Measurements from ENCODE around the gene DYNC2H1. TPM values are rescaled to one million over a fixed set of nuclear protein-coding genes. Genes with fewer than 3 reads are reported as not detected.

Gene DYNC2H1
- total RNA-seq, 2 experiments from 2014 or later = 1.4 to 1.9 TPM

DNA sequence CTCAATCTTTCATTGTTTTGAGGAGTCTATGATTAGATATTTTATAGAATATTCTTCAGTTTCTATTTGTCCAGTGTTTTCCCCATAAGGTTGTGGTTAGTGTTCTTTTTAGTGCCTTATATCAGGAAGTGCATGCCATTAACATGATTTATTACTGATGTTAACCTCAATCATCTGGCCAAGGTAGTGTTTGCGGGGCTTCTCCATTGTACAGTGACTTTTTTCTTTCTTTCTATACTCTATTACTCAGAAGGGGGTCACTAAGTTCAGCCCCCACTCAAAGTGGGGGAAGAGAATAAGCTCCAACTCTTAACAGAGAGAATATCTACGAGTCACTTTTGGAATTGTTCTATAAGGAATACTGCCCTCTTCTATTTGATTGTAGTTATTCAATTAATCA, 415.8 kb downstream of the DYNC2H1 start:
- Mint-ChIP-seq H3K4me3 (no peak overlapping the region), H3K27ac (no peak overlapping the region), H3K27me3 (no peaks in the 10 kb centered on the region), H3K9me3 (ENCODE audit: low read depth) (no peaks in the 10 kb centered on the region), H3K36me3 (ENCODE audit: low read depth) (no peaks in the 10 kb centered on the region), H3K4me1 (no peaks in the 10 kb centered on the region)
- intact Hi-C loops (cut with DNase I, micrococcal nuclease) = no loop called here
- ATAC-seq = no peak
- CTCF ChIA-PET = interaction anchor here (0.6 kb wide), 1 partner anchor 27 kb away, joined by 4 read pairs; no protein-coding TSS in a partner anchor
- no peak for DNase-seq
- POLR2A ChIA-PET = no interaction called here

DNA sequence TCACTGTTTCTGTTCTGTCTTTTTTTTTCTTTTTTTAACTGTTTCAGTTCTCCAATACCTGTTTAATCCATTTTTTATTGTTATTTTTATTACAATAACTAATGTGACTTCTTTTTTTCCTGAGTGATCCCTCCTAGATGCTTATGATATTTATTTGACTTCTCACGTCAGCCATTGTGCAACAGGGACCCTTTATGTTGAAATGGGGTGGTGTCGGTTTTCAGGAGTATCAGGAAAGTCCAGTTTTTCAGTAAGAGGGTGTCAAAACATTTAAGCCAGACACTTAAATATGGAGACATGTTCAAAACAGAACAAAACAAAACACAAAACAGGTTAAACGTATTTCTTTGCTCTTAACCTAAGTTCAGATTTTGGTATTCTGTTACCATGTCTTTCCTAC, 418.8 kb downstream of the DYNC2H1 start:
- Mint-ChIP-seq H3K4me3 (no peak overlapping the region), H3K9me3 (ENCODE audit: low read depth) (no peaks in the 10 kb centered on the region), H3K36me3 (ENCODE audit: low read depth) (no peaks in the 10 kb centered on the region), H3K4me1 (no peaks in the 10 kb centered on the region), H3K27me3 (peaks cover 6% of the 10 kb centered on the region), H3K27ac (no peak overlapping the region)
- ChIA-PET POLR2A (no interaction called here), CTCF (no interaction called here)
- ATAC-seq (no peak), DNase-seq (no peak)
- intact Hi-C loops (cut with DNase I, micrococcal nuclease) = no loop called here

DNA sequence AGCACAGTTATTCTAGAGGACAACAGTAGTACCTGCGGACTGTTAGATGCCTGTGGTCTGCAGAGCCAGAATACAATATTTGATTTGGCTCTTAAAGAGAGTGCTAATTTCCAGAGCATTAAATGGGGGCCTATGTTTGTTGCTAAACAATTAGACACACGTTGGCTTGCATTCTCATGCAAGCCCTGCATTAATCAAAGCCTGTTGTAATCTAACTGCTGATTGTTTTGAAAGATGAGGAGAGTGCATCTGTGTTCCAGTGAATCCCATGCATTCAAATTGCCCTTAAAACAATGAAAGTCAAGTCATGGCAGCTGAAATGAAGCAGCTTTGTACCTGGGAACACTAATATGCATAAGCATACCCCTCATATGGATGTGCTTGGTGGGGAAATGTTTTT, 419.4 kb downstream of the DYNC2H1 start:
- Mint-ChIP-seq H3K27me3 (peaks cover 8% of the 10 kb centered on the region), H3K36me3 (ENCODE audit: low read depth) (no peaks in the 10 kb centered on the region), H3K4me1 (no peaks in the 10 kb centered on the region), H3K4me3 (no peak overlapping the region), H3K9me3 (ENCODE audit: low read depth) (no peaks in the 10 kb centered on the region), H3K27ac (no peak overlapping the region)
- ATAC-seq = no peak
- ChIA-PET POLR2A (no interaction called here), CTCF (no interaction called here)
- intact Hi-C loops (cut with DNase I, micrococcal nuclease) = no loop called here
- DNase-seq = no peak

DNA sequence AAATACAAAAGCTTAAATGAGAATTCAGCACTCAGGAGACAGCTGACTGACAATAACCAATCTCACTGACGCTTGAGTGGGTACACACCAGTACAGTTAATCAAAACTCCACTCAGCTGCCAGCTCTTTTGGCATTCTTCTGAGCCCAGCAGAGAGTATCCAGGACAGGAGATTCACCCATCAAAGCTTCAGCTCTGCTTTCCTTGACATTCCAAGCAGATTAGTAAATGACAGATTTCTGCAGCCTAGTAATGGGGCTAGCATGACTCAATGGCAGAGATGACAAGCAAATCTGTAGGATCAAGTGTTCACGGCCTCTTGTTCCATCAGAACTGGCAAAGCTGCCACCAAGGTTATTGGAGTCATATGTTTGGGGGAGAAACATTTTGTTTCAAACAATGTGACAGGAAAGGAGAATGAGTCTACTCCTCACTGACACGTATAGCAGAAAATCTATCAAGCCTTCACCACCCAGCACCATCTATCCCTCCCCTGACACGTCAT, 420.0 kb downstream of the DYNC2H1 start:
- no peaks in the 10 kb centered on the region for H3K36me3 Mint-ChIP-seq (ENCODE audit: low read depth)
- H3K27ac Mint-ChIP-seq = no peak overlapping the region
- intact Hi-C loops (cut with DNase I, micrococcal nuclease) = no loop called here
- ATAC-seq (no peak), DNase-seq (no peak)
- no peaks in the 10 kb centered on the region for H3K9me3 Mint-ChIP-seq (ENCODE audit: low read depth)
- ChIA-PET POLR2A (no interaction called here), CTCF (no interaction called here)
- no peaks in the 10 kb centered on the region for H3K4me1 Mint-ChIP-seq
- H3K4me3 Mint-ChIP-seq = no peak overlapping the region
- peaks cover 8% of the 10 kb centered on the region for H3K27me3 Mint-ChIP-seq

Other genes with a start within 250 kb of the DYNC2H1 start
- not detected for gene MMP12, start 234.4 kb upstream of the DYNC2H1 start, total RNA-seq
- gene MMP13, start 153.7 kb upstream of the DYNC2H1 start, total RNA-seq = not detected
- gene DCUN1D5, start 17.3 kb upstream of the DYNC2H1 start, total RNA-seq = 10 to 100 TPM; 59.2 to 78.1 TPM

Data from activated CD4-positive, alpha-beta T cell treated with anti-CD3 and anti-CD28 coated beads for 36 hours (primary cell).